WTC11 (cell line): ENCODE results near the gene MRGPRX2. TPM values are rescaled to one million over a fixed set of nuclear protein-coding genes. Genes with fewer than 3 reads are reported as not detected.

Experiments
- ATAC-seq: fragments of 200-7000 bp; cut with Tn5 transposase; 2 replicates; pipeline ENCODE4 v1.10.0; 2021; ENCODE audit warnings: mild to moderate bottlenecking, moderate library complexity
- CTCF ChIA-PET: fragments of 300-600 bp; sonication (Branson Sonifier 250); formaldehyde crosslinking; loops from one replicate; lab custom pipeline; 2021; ENCODE audit warnings: antibody characterized with exemption; lab: Charles Lee
- POLR2A ChIA-PET: fragments of 350-600 bp; sonication (Branson Sonifier 250); formaldehyde crosslinking; loops from one replicate; lab custom pipeline; 2021; ENCODE audit warnings: antibody characterized with exemption; lab: Charles Lee
- DNase-seq: peaks from one replicate; pipeline ENCODE4 v3.0.0; 2021; ENCODE audit warnings: low spot score
- H3K27ac Mint-ChIP-seq: 2 replicates; pipeline ENCODE4 v1.8.0; 2021; ENCODE audit warnings: mixed read lengths
- H3K27me3 Mint-ChIP-seq: 2 replicates; pipeline ENCODE4 v1.8.0; 2021; ENCODE audit warnings: low read depth, mild to moderate bottlenecking, moderate library complexity, mixed read lengths
- H3K36me3 Mint-ChIP-seq: 2 replicates; pipeline ENCODE4 v1.8.0; 2021; ENCODE audit warnings: mixed read lengths
- H3K4me1 Mint-ChIP-seq: 2 replicates; pipeline ENCODE4 v1.8.0; 2022; ENCODE audit warnings: mixed read lengths
- H3K4me3 Mint-ChIP-seq: 2 replicates; pipeline ENCODE4 v1.8.0; 2021; ENCODE audit warnings: mild to moderate bottlenecking, moderate library complexity, mixed read lengths
- H3K9me3 Mint-ChIP-seq: 2 replicates; pipeline ENCODE4 v1.8.0; 2021; ENCODE audit warnings: mixed read lengths
- FOXJ3 ChIP-seq: sonication (generic); formaldehyde crosslinking; IDR thresholded peaks from 2 replicates; pipeline ENCODE4 v1.9.0; 2021; ENCODE audit warnings: missing genetic modification reagents, mild to moderate bottlenecking, borderline replicate concordance
- STAT6 ChIP-seq: sonication (generic); formaldehyde crosslinking; conservative IDR thresholded peaks from 2 replicates; pipeline ENCODE4 v1.8.1; 2023; ENCODE audit warnings: mild to moderate bottlenecking, low read depth, missing genetic modification reagents, moderate library complexity
- TP53 ChIP-seq: sonication (generic); formaldehyde crosslinking; IDR thresholded peaks from 2 replicates; pipeline ENCODE4 v1.8.1; 2023; ENCODE audit warnings: mild to moderate bottlenecking, missing genetic modification reagents
- ZBTB43 ChIP-seq: sonication (generic); formaldehyde crosslinking; IDR thresholded peaks from 2 replicates; pipeline ENCODE4 v1.8.1; 2023; ENCODE audit warnings: mild to moderate bottlenecking, missing genetic modification reagents
- ZNF423 ChIP-seq: fragments of 250-450 bp; sonication (Bioruptor Pico); IDR thresholded peaks from 2 replicates; pipeline ENCODE4 v2.1.2; 2022; ENCODE audit warnings: mild to moderate bottlenecking, moderate library complexity
- ZNF532 ChIP-seq: fragments of 250-450 bp; sonication (Bioruptor Pico); IDR thresholded peaks from 2 replicates; pipeline ENCODE4 v1.9.0; 2021; ENCODE audit warnings: mild to moderate bottlenecking, borderline replicate concordance
- ZSCAN18 ChIP-seq: fragments of 250-450 bp; sonication (Bioruptor Pico); IDR thresholded peaks from 2 replicates; pipeline ENCODE4 v2.1.2; 2022; ENCODE audit warnings: mild to moderate bottlenecking, moderate library complexity
- total RNA-seq: library from RNA; stranded (reverse); gene quantifications from 3 replicates; pipeline ENCODE4 v1.2.3, GENCODE V29; 2021
- TF ChIP-seq, protein P1 (sequence below): sonication (generic); formaldehyde crosslinking; IDR thresholded peaks from 2 replicates; pipeline ENCODE4 v1.8.0; 2022; ENCODE audit warnings: mild to moderate bottlenecking, missing genetic modification reagents
- TF ChIP-seq, protein P2 (sequence below): sonication (generic); formaldehyde crosslinking; IDR thresholded peaks from 2 replicates; pipeline ENCODE4 v1.8.0; 2022; ENCODE audit warnings: mild to moderate bottlenecking, missing genetic modification reagents
- TF ChIP-seq, protein P3 (sequence below): fragments of 250-450 bp; sonication (Bioruptor Pico); IDR thresholded peaks from 2 replicates; pipeline ENCODE4 v1.9.0; 2021; ENCODE audit warnings: mild to moderate bottlenecking

MRGPRX2 gene
- total RNA-seq, 1 experiment from 2014 or later: not detected

- TF ChIP-seq ZNF532 (CRISPR knock-in tag): no peak
- TF ChIP-seq, protein P1, sequence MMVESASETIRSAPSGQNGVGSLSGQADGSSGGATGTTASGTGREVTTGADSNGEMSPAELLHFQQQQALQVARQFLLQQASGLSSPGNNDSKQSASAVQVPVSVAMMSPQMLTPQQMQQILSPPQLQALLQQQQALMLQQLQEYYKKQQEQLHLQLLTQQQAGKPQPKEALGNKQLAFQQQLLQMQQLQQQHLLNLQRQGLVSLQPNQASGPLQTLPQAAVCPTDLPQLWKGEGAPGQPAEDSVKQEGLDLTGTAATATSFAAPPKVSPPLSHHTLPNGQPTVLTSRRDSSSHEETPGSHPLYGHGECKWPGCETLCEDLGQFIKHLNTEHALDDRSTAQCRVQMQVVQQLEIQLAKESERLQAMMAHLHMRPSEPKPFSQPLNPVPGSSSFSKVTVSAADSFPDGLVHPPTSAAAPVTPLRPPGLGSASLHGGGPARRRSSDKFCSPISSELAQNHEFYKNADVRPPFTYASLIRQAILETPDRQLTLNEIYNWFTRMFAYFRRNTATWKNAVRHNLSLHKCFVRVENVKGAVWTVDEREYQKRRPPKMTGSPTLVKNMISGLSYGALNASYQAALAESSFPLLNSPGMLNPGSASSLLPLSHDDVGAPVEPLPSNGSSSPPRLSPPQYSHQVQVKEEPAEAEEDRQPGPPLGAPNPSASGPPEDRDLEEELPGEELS (CRISPR knock-in tag): no peak
- TF ChIP-seq STAT6: no peak
- TF ChIP-seq TP53: no peak
- TF ChIP-seq, protein P2, sequence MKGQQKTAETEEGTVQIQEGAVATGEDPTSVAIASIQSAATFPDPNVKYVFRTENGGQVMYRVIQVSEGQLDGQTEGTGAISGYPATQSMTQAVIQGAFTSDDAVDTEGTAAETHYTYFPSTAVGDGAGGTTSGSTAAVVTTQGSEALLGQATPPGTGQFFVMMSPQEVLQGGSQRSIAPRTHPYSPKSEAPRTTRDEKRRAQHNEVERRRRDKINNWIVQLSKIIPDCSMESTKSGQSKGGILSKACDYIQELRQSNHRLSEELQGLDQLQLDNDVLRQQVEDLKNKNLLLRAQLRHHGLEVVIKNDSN: no peak
- no peak for TF ChIP-seq ZNF423
- TF ChIP-seq, protein P3, sequence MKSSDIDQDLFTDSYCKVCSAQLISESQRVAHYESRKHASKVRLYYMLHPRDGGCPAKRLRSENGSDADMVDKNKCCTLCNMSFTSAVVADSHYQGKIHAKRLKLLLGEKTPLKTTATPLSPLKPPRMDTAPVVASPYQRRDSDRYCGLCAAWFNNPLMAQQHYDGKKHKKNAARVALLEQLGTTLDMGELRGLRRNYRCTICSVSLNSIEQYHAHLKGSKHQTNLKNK (CRISPR knock-in tag): no peak
- no peak for TF ChIP-seq ZBTB43
Observed at GRCh38 chr11:19032990-19033389, 27.5 kb downstream of the MRGPRX2 start (continued).

DNA sequence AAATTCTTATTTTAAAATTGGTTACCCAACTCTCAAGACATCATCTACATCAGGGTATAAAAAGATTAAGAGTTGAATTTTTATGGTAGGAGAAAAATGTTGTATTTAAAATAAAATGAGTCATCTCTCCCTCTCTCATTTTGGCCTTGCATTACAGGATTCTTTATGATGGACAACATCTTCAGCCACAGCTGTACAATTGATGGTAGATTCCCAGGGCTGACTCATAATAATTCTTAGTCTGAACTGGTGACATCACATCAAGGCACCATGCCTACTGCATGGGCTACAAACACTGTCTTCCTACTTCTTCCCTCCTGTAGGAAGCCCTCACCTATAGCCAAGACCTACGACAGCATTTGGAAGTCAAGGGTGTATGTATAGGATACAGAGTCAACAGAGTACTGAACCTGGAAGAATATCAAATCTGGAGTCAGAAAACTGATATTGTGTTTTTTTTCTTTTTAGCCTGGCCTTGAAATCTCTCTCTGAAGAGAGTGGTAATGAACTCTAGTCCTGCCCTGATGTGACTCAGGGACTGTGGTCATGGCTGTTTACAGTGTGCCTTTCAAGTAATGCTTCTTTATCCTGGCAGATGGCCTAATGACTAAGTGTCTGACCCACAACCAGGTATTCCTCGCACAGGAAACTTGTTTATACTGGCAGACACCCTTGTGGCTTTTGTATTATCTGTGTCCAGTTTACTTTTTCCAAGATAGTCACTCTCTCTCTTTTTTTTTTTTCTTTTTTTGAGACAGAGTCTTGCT, 32.5 kb downstream of the MRGPRX2 start:
- peaks cover 7% of the 10 kb centered on the region; the same call in 1 of the 2 replicates for H3K27me3 Mint-ChIP-seq
- ChIA-PET CTCF (no interaction called here), POLR2A (no interaction called here)
- ATAC-seq: no peak
- no peaks in the 10 kb centered on the region for H3K9me3 Mint-ChIP-seq
- H3K4me3 Mint-ChIP-seq: no peak overlapping the region
- TF ChIP-seq FOXJ3 (CRISPR knock-in tag) (no peak), ZSCAN18 (no peak)
- no peak overlapping the region for H3K27ac Mint-ChIP-seq
- DNase-seq: no peak
- H3K36me3 Mint-ChIP-seq: no peaks in the 10 kb centered on the region
- peaks cover 5% of the 10 kb centered on the region; the same call in 1 of the 2 replicates for H3K4me1 Mint-ChIP-seq
